ENCODE measurements around the gene LYSMD4. TPM values are rescaled to one million over a fixed set of nuclear protein-coding genes. Genes with fewer than 3 reads are reported as not detected.
"Not testable (repeated sequence)": the region's sequence is repeated elsewhere in the genome, so short reads cannot be mapped to it uniquely, and the experiment has no call there.

LYSMD4 gene
- polyA plus RNA-seq, 1 donor (not counting 4 experiments of a cell fraction or from before 2014, with no cell fraction given), result 7.3 TPM

DNA sequence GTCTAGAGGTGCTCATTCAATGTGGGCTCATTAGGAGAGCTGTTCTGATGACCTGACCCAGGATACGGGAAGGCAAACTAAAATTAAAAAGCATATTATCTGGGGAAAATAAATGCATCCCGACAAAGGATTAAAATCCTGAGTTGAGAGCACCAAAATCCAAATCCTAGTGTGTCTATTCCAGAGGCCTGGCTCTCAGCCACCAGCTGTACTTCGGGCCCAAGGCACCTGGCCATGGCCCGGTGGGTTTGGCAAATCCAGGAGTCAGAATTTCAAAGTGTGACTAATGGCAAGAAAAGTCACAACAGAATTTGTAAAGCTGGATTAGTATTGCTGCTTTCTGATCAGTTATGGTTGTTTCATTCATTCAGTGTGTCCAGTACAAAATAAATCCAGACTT is 2.6 kb upstream of the LYSMD4 start:
- Histone ChIP-seq H3K9me1 (ENCODE audit: control insufficient read depth, extremely low read depth, insufficient read depth, low read length) (no peaks in the 10 kb centered on the region), H3K4me1 (ENCODE audit: control insufficient read depth, extremely low read depth, insufficient read depth, low read length) (peaks cover 18% of the 10 kb centered on the region), H3K9me3 (ENCODE audit: control insufficient read depth, low read depth, low read length) (no peaks in the 10 kb centered on the region), H3K79me2 (ENCODE audit: control insufficient read depth, insufficient read depth, low read length) (no peaks in the 10 kb centered on the region), H4K20me1 (ENCODE audit: control insufficient read depth, extremely low read depth, insufficient read depth, low read length) (no peaks in the 10 kb centered on the region), H3K4me3 (ENCODE audit: control insufficient read depth in 2 of 3, extremely low read depth in 1 of 3, insufficient read depth in 2 of 3, low read depth in 1 of 3, low read length in 3 of 3) (no peak overlapping the region), H2AFZ (ENCODE audit: control insufficient read depth, low read length) (no peak overlapping the region), H3K36me3 (ENCODE audit: control insufficient read depth in 2 of 2, extremely low read depth in 1 of 2, insufficient read depth in 2 of 2, low read length in 2 of 2) (no peaks in the 10 kb centered on the region), H3K27me3 (ENCODE audit: control insufficient read depth, extremely low read depth, insufficient read depth, low read length) (no peaks in the 10 kb centered on the region), H3K27ac (ENCODE audit: control insufficient read depth, insufficient read depth, low read length) (no peak overlapping the region), H3K9ac (ENCODE audit: control insufficient read depth, extremely low read depth, insufficient read depth, low read length) (no peak overlapping the region), H3K4me2 (ENCODE audit: control insufficient read depth, extremely low read depth, insufficient read depth, low read depth, low read length) (no peak overlapping the region)
- dilution Hi-C loops (cut with MboI; ENCODE audit: extremely low pct_ligation_motif_present, low sequenced_read_pairs), result no loop called here
- TF ChIP-seq CTCF (optimal IDR thresholded peaks at IDR 0.05 in 1 of 3, IDR thresholded peaks at IDR 0.05 in 1 of 3, conservative IDR thresholded peaks at IDR 0.05 in 1 of 3; ENCODE audit: extremely low read depth in 1 of 3, insufficient read depth in 2 of 3, low read length in 3 of 3), result no peak
- no peak for TF ChIP-seq EZH2 (IDR thresholded peaks at IDR 0.05; ENCODE audit: low read length)
- no peak for FAIRE-seq
- DNase-seq (ENCODE audit: low read depth, low spot score), result no peak

GRCh38 chr15:99734575-99734974 is 1.3 kb upstream of the LYSMD4 start:
- H2AFZ ChIP-seq (ENCODE audit: control insufficient read depth, low read length), result no peak overlapping the region
- TF ChIP-seq CTCF (optimal IDR thresholded peaks at IDR 0.05 in 1 of 3, IDR thresholded peaks at IDR 0.05 in 1 of 3, conservative IDR thresholded peaks at IDR 0.05 in 1 of 3; ENCODE audit: extremely low read depth in 1 of 3, insufficient read depth in 2 of 3, low read length in 3 of 3), result no peak
- no peak for TF ChIP-seq EZH2 (IDR thresholded peaks at IDR 0.05; ENCODE audit: low read length)
- no peaks in the 10 kb centered on the region for H3K36me3 ChIP-seq (ENCODE audit: control insufficient read depth in 2 of 2, extremely low read depth in 1 of 2, insufficient read depth in 2 of 2, low read length in 2 of 2)
- H3K4me3 ChIP-seq (ENCODE audit: control insufficient read depth in 2 of 3, extremely low read depth in 1 of 3, insufficient read depth in 2 of 3, low read depth in 1 of 3, low read length in 3 of 3), result no peak overlapping the region
- H3K9me3 ChIP-seq (ENCODE audit: control insufficient read depth, low read depth, low read length), result no peaks in the 10 kb centered on the region
- H3K4me2 ChIP-seq (ENCODE audit: control insufficient read depth, extremely low read depth, insufficient read depth, low read depth, low read length), result no peak overlapping the region
- H4K20me1 ChIP-seq (ENCODE audit: control insufficient read depth, extremely low read depth, insufficient read depth, low read length), result no peaks in the 10 kb centered on the region
- no peaks in the 10 kb centered on the region for H3K9me1 ChIP-seq (ENCODE audit: control insufficient read depth, extremely low read depth, insufficient read depth, low read length)
- no peak overlapping the region for H3K9ac ChIP-seq (ENCODE audit: control insufficient read depth, extremely low read depth, insufficient read depth, low read length)
- H3K27me3 ChIP-seq (ENCODE audit: control insufficient read depth, extremely low read depth, insufficient read depth, low read length), result no peaks in the 10 kb centered on the region
- H3K27ac ChIP-seq (ENCODE audit: control insufficient read depth, insufficient read depth, low read length), result no peak overlapping the region
- FAIRE-seq (no peak), DNase-seq (ENCODE audit: low read depth, low spot score) (no peak)
- no peaks in the 10 kb centered on the region for H3K79me2 ChIP-seq (ENCODE audit: control insufficient read depth, insufficient read depth, low read length)
- H3K4me1 ChIP-seq (ENCODE audit: control insufficient read depth, extremely low read depth, insufficient read depth, low read length), result peaks cover 24% of the 10 kb centered on the region
- dilution Hi-C loops (cut with MboI; ENCODE audit: extremely low pct_ligation_motif_present, low sequenced_read_pairs), result no loop called here

- H3K79me2 ChIP-seq (ENCODE audit: control insufficient read depth, insufficient read depth, low read length); dilution Hi-C loops (cut with MboI; ENCODE audit: extremely low pct_ligation_motif_present, low sequenced_read_pairs); H3K9me1 ChIP-seq (ENCODE audit: control insufficient read depth, extremely low read depth, insufficient read depth, low read length); DNase-seq (ENCODE audit: low read depth, low spot score); H4K20me1 ChIP-seq (ENCODE audit: control insufficient read depth, extremely low read depth, insufficient read depth, low read length); H3K9me3 ChIP-seq (ENCODE audit: control insufficient read depth, low read depth, low read length); FAIRE-seq; H3K27me3 ChIP-seq (ENCODE audit: control insufficient read depth, extremely low read depth, insufficient read depth, low read length); H3K36me3 ChIP-seq (ENCODE audit: control insufficient read depth in 2 of 2, extremely low read depth in 1 of 2, insufficient read depth in 2 of 2, low read length in 2 of 2): not testable (repeated sequence)
- peak overlapping the region in 2 of 3 experiments; percentile 57 to 64 for H3K4me3 ChIP-seq (ENCODE audit: control insufficient read depth in 2 of 3, extremely low read depth in 1 of 3, insufficient read depth in 2 of 3, low read depth in 1 of 3, low read length in 3 of 3)
- H3K27ac ChIP-seq (ENCODE audit: control insufficient read depth, insufficient read depth, low read length), result peak overlapping the region; percentile 76
- H3K4me2 ChIP-seq (ENCODE audit: control insufficient read depth, extremely low read depth, insufficient read depth, low read depth, low read length), result peak overlapping the region; percentile 88
- H3K4me1 ChIP-seq (ENCODE audit: control insufficient read depth, extremely low read depth, insufficient read depth, low read length), result peaks cover 24% of the 10 kb centered on the region
- peak overlapping the region; percentile 95 for H2AFZ ChIP-seq (ENCODE audit: control insufficient read depth, low read length)
- peak overlapping the region; percentile 81 for H3K9ac ChIP-seq (ENCODE audit: control insufficient read depth, extremely low read depth, insufficient read depth, low read length)
These were observed 729 bp upstream of the LYSMD4 start for GRCh38 chr15:99734040-99734291.

Measured in keratinocyte (primary cell).